Uterus (tissue), 4 donors: ENCODE data around the gene FGF19. TPM values are rescaled to one million over a fixed set of nuclear protein-coding genes. Genes with fewer than 3 reads are reported as not detected.
A peak's percentile ranks its signal among the peaks of the same experiment; 100 is the strongest.

Experiments
- DNase-seq, 2 donors: peaks; one replicate each; pipeline ENCODE4 v3.0.0-alpha.2; 2019 to 2020
- H3K27ac ChIP-seq, 2 donors: fragments of 200-600 bp; sonication (generic); 1 replicate in 1 of 2; 2 replicates in 1 of 2; pipeline ENCODE4 v1.5.1; 2016 to 2018
- H3K27me3 ChIP-seq, 2 donors: fragments of 200-600 bp; sonication (generic); one replicate each; pipeline ENCODE4 v1.5.1; 2018 to 2019; ENCODE audit warnings: control low read depth in 1 of 2
- H3K36me3 ChIP-seq, 2 donors: fragments of 200-600 bp; sonication (generic); one replicate each; pipeline ENCODE4 v1.5.1; 2019; ENCODE audit warnings: control low read depth in 1 of 2
- H3K4me1 ChIP-seq, 2 donors: fragments of 200-600 bp; sonication (generic); one replicate each; pipeline ENCODE4 v1.5.1; 2018 to 2019; ENCODE audit warnings: control low read depth in 1 of 2
- H3K4me3 ChIP-seq, 2 donors: fragments of 200-600 bp; sonication (generic); 1 replicate in 1 of 2; 2 replicates in 1 of 2; pipeline ENCODE4 v1.5.1; 2018 to 2019; ENCODE audit warnings: mild to moderate bottlenecking in 1 of 2
- H3K9me3 ChIP-seq, 2 donors: fragments of 200-600 bp; sonication (generic); one replicate each; pipeline ENCODE4 v1.5.1; 2019; ENCODE audit warnings: control low read depth in 1 of 2
- CTCF ChIP-seq, 4 experiments: fragments of 200-600 bp in 2 of 4; fragments of 450-650 bp in 2 of 4; sonication (generic) in 2 of 4; IDR thresholded peaks; one replicate each; pipeline ENCODE4 v1.5.1; 2016 to 2019; ENCODE audit warnings: antibody characterized with exemption in 4 of 4, mild to moderate bottlenecking in 2 of 4, moderate library complexity in 1 of 4
- POLR2A ChIP-seq, 2 donors: fragments of 450-650 bp; IDR thresholded peaks; one replicate each; pipeline ENCODE4 v1.6.1; 2016; ENCODE audit warnings: antibody characterized with exemption in 2 of 2, mild to moderate bottlenecking in 1 of 2, moderate library complexity in 1 of 2
- intact Hi-C: fragments of 100-400 bp; cut with DNase I; formaldehyde crosslinking; loops from one replicate; pipeline ENCODE4 v1.15.1; 2023; ENCODE audit warnings: low total_unique reads
- total RNA-seq, 4 donors: library from RNA; depleted of rRNA in 3 of 4; stranded (reverse); fragments of >200 nt in 3 of 4; gene quantifications; one replicate each; pipeline versions ENCODE4 v1.1.0 to v1.2.4, GENCODE V29; 2014 to 2023
- donor health status: DM: yes; HTN: yes; CAD: no.

Gene FGF19
- total RNA-seq, 4 donors from 2014 or later: 0.97 TPM; not detected in 3

DNA sequence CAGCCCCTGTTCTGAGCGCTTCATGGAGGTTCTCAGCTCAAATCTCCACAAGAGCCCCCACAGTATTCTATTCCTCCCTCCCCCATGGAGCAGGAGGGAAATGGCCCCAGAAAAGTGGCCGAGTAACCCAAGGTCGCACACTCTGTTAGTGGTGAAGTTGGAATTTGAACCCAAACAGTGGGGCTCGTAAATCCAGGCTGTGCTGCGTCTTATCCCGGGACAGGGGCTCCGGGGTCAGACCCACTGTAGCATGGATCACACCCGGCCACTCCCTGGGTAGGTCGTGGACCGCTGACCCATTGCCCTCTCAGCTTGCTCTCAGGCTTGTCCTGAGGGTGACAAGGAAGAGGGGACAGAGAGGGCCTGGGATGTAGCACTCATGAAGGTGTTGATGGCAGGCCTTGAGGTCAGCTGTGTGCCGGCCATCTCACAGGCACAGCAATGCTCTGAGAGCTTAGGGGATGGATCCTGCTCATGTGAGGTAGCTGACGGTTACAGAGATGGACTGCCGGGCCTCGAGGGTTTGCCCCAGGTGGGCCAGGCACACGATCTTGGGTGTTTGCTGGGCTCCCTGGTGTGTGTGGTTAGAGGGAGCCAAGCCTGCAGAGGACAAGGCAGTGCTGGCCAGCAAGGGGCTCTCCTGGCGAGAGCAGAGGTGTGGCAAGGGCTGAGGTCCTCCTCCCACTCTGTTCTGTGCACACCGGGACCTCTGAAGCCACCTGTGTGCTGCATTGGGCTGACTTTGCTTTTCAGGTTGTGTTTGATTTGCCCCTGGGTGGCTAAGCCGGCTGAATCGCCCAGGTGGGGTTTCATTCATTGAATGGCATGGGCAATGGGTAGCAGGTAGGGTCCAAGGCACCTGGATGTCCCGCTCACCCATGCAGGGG is 2.3 kb upstream of the FGF19 start:
- intact Hi-C loops: no loop called here
- H3K36me3 ChIP-seq: no peaks in the 10 kb centered on the region
- no peak for DNase-seq

GRCh38 chr11:69705351-69705811 is 1.6 kb upstream of the FGF19 start:
- DNase-seq: no peak
- Histone ChIP-seq H3K27ac (no peak overlapping the region), H3K9me3 (no peaks in the 10 kb centered on the region), H3K4me3 (no peak overlapping the region), H3K36me3 (no peaks in the 10 kb centered on the region), H3K27me3 (peaks cover 0 to 39% of the 10 kb centered on the region in 2 donors), H3K4me1 (peaks cover 0 to 17% of the 10 kb centered on the region in 2 donors)
- TF ChIP-seq CTCF (IDR thresholded peaks at IDR 0.05): no peak
- intact Hi-C loops: no loop called here

More for the DNA sequence above, 2.3 kb upstream of the FGF19 start:
- Histone ChIP-seq H3K4me3 (no peak overlapping the region), H3K27me3 (peaks cover 0 to 33% of the 10 kb centered on the region in 2 donors), H3K27ac (no peak overlapping the region), H3K9me3 (no peaks in the 10 kb centered on the region), H3K4me1 (peaks cover 0 to 17% of the 10 kb centered on the region in 2 donors)
- TF ChIP-seq POLR2A (IDR thresholded peaks at IDR 0.05) (no peak), CTCF (IDR thresholded peaks at IDR 0.05) (no peak)

DNA sequence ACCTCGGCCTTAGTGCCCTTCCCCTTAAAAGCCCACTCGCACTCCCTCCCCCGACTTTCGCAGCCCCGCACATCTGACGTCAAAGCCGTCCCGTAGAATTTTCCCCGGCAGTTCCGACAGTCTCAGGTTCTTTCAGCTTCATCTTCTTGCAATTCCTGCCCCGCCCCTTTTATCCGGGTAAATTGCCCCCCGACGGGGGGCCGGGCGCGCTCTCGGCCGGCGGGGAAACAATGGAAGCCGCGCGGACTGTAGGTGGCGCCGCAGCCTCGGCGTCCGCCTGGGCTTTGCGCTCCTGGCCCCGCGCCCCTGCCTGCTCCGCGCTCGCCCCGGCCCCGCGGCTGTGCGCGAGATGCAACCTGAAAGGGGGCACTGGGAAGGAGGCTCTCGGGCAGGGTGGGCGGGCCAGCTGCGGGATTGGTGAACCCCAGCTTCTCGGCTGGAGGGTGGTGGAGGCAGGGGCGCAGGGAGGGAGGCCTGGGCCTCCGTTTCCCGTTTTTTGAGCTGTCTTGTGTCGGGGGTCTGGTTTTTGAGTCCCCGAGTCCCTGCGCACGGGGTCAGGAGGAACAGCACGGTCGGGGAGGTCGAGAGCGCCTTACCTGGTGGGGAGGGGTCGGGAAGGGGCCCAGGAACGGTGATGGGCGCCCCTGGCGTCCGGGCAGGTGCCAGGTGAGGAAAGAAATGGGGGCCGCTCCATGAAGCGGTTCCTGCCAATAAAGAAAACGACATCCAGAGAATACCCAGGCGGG is 859 bp upstream of the FGF19 start:
- DNase-seq: no peak
- Histone ChIP-seq H3K27ac (no peak overlapping the region), H3K4me3 (no peak overlapping the region), H3K27me3 (peaks cover 0 to 39% of the 10 kb centered on the region in 2 donors), H3K36me3 (no peaks in the 10 kb centered on the region), H3K4me1 (peaks cover 0 to 17% of the 10 kb centered on the region in 2 donors), H3K9me3 (no peaks in the 10 kb centered on the region)
- intact Hi-C loops: no loop called here
- TF ChIP-seq POLR2A (IDR thresholded peaks at IDR 0.05) (no peak), CTCF (IDR thresholded peaks at IDR 0.05) (peak in 1 of 4 experiments; percentile 27)

- intact Hi-C loops: no loop called here
- no peak overlapping the region for H3K4me3 ChIP-seq
Observed at GRCh38 chr11:69703453-69703767, 412 bp downstream of the FGF19 start.

More at GRCh38 chr11:69703453-69703767, 412 bp downstream of the FGF19 start:
- H3K4me1 ChIP-seq: peaks cover 0 to 17% of the 10 kb centered on the region in 2 donors
- no peak for DNase-seq
- no peaks in the 10 kb centered on the region for H3K9me3 ChIP-seq
- H3K27me3 ChIP-seq: peaks cover 0 to 39% of the 10 kb centered on the region in 2 donors
- no peak for TF ChIP-seq POLR2A (IDR thresholded peaks at IDR 0.05)
- TF ChIP-seq CTCF (IDR thresholded peaks at IDR 0.05): no peak
- H3K36me3 ChIP-seq: no peaks in the 10 kb centered on the region
- no peak overlapping the region for H3K27ac ChIP-seq
